Measurements from ENCODE around the gene XPC.
"Not testable (repeated sequence)": the region's sequence is repeated elsewhere in the genome, so short reads cannot be mapped to it uniquely, and the experiment has no call there.

Gene XPC

GRCh38 chr3:14178247-14179113 lies at the start of gene XPC, which contains the start of gene LSM3:
XPC (minus strand) TSS chr3:14178601; CDS start chr3:14178568, 33 bp downstream.
LSM3 (plus strand) TSS chr3:14178817; CDS start chr3:14178861, 44 bp downstream.
- peak; percentile 97 for DNase-seq (ENCODE audit: low read depth)

- DNase-seq (ENCODE audit: low read depth): no peak
Measured at GRCh38 chr3:14227856-14228255, 49.5 kb upstream of the XPC start.

- DNase-seq (ENCODE audit: low read depth): not testable (repeated sequence)
Measured at GRCh38 chr3:14226351-14226750, 48.0 kb upstream of the XPC start.

- DNase-seq (ENCODE audit: low read depth): no peak
Measured at GRCh38 chr3:14225421-14225820, 47.0 kb upstream of the XPC start.

- no peak for DNase-seq (ENCODE audit: low read depth)
Measured at GRCh38 chr3:14224895-14225294, 46.5 kb upstream of the XPC start.

GRCh38 chr3:14223595-14223994 lies 45.2 kb upstream of the XPC start:
- no peak for DNase-seq (ENCODE audit: low read depth)

GRCh38 chr3:14222900-14223594 lies 44.6 kb upstream of the XPC start:
- no peak for DNase-seq (ENCODE audit: low read depth)

- DNase-seq (ENCODE audit: low read depth): no peak
Measured at GRCh38 chr3:14222457-14222856, 44.1 kb upstream of the XPC start.

GRCh38 chr3:14221902-14222301 lies 43.5 kb upstream of the XPC start:
- no peak for DNase-seq (ENCODE audit: low read depth)

GRCh38 chr3:14220933-14221332 lies 42.5 kb upstream of the XPC start:
- DNase-seq (ENCODE audit: low read depth): no peak

- DNase-seq (ENCODE audit: low read depth): no peak
Measured at GRCh38 chr3:14218355-14218754, 40.0 kb upstream of the XPC start.

- peak; percentile 4 for DNase-seq (ENCODE audit: low read depth)
Measured at GRCh38 chr3:14216257-14217048, 38.1 kb upstream of the XPC start.

- no peak for DNase-seq (ENCODE audit: low read depth)
Measured at GRCh38 chr3:14214764-14215163, 36.4 kb upstream of the XPC start.

- no peak for DNase-seq (ENCODE audit: low read depth)
Measured at GRCh38 chr3:14213066-14213774, 34.8 kb upstream of the XPC start.

- DNase-seq (ENCODE audit: low read depth): no peak
Measured at GRCh38 chr3:14212032-14212431, 33.6 kb upstream of the XPC start.

GRCh38 chr3:14211621-14212020 lies 33.2 kb upstream of the XPC start:
- DNase-seq (ENCODE audit: low read depth): no peak

- DNase-seq (ENCODE audit: low read depth): no peak
Measured at GRCh38 chr3:14210843-14211594, 32.6 kb upstream of the XPC start.

- no peak for DNase-seq (ENCODE audit: low read depth)
Measured at GRCh38 chr3:14210290-14210688, 31.9 kb upstream of the XPC start.

GRCh38 chr3:14209581-14210289 lies 31.3 kb upstream of the XPC start:
- no peak for DNase-seq (ENCODE audit: low read depth)

- no peak for DNase-seq (ENCODE audit: low read depth)
Measured at GRCh38 chr3:14208977-14209394, 30.6 kb upstream of the XPC start.
